H1 (cell line): ENCODE measurements around the gene PVR. TPM values are rescaled to one million over a fixed set of nuclear protein-coding genes. Genes with fewer than 3 reads are reported as not detected.

Source experiments
- CTCF ChIA-PET: fragments of 300-600 bp; sonication (Branson Sonifier 250); formaldehyde crosslinking; loops from one replicate; lab custom pipeline; 2021; ENCODE audit not compliant: partially characterized antibody; lab: Charles Lee
- POLR2A ChIA-PET: fragments of 300-600 bp; sonication (Branson Sonifier 250); formaldehyde crosslinking; loops from one replicate; lab custom pipeline; 2021; ENCODE audit warnings: inconsistent platforms; ENCODE audit not compliant: partially characterized antibody; lab: Charles Lee
- DNase-seq, 2 experiments: peaks; one replicate each; pipeline versions ENCODE4 v3.0.0 to v3.0.0-alpha.2; 2010 to 2022; ENCODE audit warnings: low spot score in 2 of 2, low read depth in 1 of 2, mixed read lengths in 1 of 2
- FAIRE-seq: peaks from 2 replicates; lab custom pipeline; 2011; peaks lifted over from hg19 to GRCh38; lab: Jason Lieb, UNC
- H2AFZ ChIP-seq: 2 replicates; pipeline ENCODE4 v1.8.1; 2012; ENCODE audit warnings: low read length, inconsistent platforms
- H2AK5ac ChIP-seq: 2 replicates; pipeline ENCODE4 v1.6.1; 2013; ENCODE audit warnings: low read depth, low read length
- H2BK120ac ChIP-seq: replicated peaks from 2 replicates; pipeline ENCODE3; 2013; ENCODE audit warnings: low read depth, low read length, inconsistent platforms
- H2BK12ac ChIP-seq: 2 replicates; pipeline ENCODE4 v1.6.1; 2013; ENCODE audit warnings: low read depth, low read length
- H2BK15ac ChIP-seq: 2 replicates; pipeline ENCODE4 v1.6.1; 2013; ENCODE audit warnings: low read length
- H2BK20ac ChIP-seq: 2 replicates; pipeline ENCODE4 v1.6.1; 2013; ENCODE audit warnings: low read length
- H2BK5ac ChIP-seq: 2 replicates; pipeline ENCODE4 v1.6.1; 2013; ENCODE audit warnings: low read depth, low read length
- H3K14ac ChIP-seq: 2 replicates; pipeline ENCODE4 v1.6.1; 2013; ENCODE audit warnings: inconsistent platforms; ENCODE audit not compliant: insufficient read length
- H3K18ac ChIP-seq: 2 replicates; pipeline ENCODE4 v1.6.1; 2013; ENCODE audit warnings: low read length; ENCODE audit errors: extremely low read depth
- H3K23ac ChIP-seq: 2 replicates; pipeline ENCODE4 v1.6.1; 2013; ENCODE audit warnings: inconsistent platforms; ENCODE audit not compliant: insufficient read length
- H3K23me2 ChIP-seq: 2 replicates; pipeline ENCODE4 v1.6.1; 2013; ENCODE audit warnings: low read depth, low read length
- H3K27ac ChIP-seq: 2 replicates; pipeline ENCODE4 v1.6.1; 2011; ENCODE audit warnings: low read depth, low read length, inconsistent platforms
- H3K27me3 ChIP-seq, 4 experiments: replicated peaks in 1 of 4; 1 replicate in 1 of 4; 2 replicates in 3 of 4; pipeline versions ENCODE4 v1.6.1 to v1.8.1; 2011 to 2013; ENCODE audit warnings: low read length in 3 of 4, mild to moderate bottlenecking in 3 of 4, inconsistent platforms in 2 of 4, mixed read lengths in 2 of 4, moderate library complexity in 1 of 4; ENCODE audit not compliant: control insufficient read depth in 3 of 4, insufficient read depth in 3 of 4; ENCODE audit errors: extremely low read depth in 1 of 4
- H3K36me3 ChIP-seq, 4 experiments: 2 replicates each; pipeline versions ENCODE4 v1.6.1 to v1.8.1; 2011 to 2013; ENCODE audit warnings: mild to moderate bottlenecking in 4 of 4, low read length in 3 of 4, moderate library complexity in 2 of 4, control low read depth in 1 of 4, inconsistent platforms in 1 of 4; ENCODE audit not compliant: insufficient read depth in 4 of 4, control insufficient read depth in 2 of 4
- H3K4ac ChIP-seq: replicated peaks from 2 replicates; pipeline ENCODE3; 2013; ENCODE audit warnings: low read length, low read depth, mixed read lengths, inconsistent platforms; ENCODE audit not compliant: insufficient read length
- H3K4me1 ChIP-seq, 4 experiments: replicated peaks in 1 of 4; 1 replicate in 1 of 4; 2 replicates in 3 of 4; pipeline versions ENCODE4 v1.6.1 to v1.8.1; 2011 to 2013; ENCODE audit warnings: low read length in 3 of 4, inconsistent platforms in 2 of 4, mixed read lengths in 1 of 4; ENCODE audit not compliant: insufficient read depth in 4 of 4, control insufficient read depth in 3 of 4
- H3K4me2 ChIP-seq, 2 experiments: 2 replicates each; pipeline versions ENCODE4 v1.6.1 to v1.8.1; 2011 to 2013; ENCODE audit warnings: low read depth in 2 of 2, low read length in 2 of 2, control low read depth in 1 of 2, inconsistent platforms in 1 of 2, mild to moderate bottlenecking in 1 of 2; ENCODE audit not compliant: insufficient read depth in 1 of 2
- H3K4me3 ChIP-seq, 4 experiments: fragments of 200-600, 300-600 bp in 1 of 4; sonication (generic), shearing (Covaris generic), sonication (Bioruptor Twin) in 1 of 4; 2 replicates each; pipeline versions ENCODE4 v1.5.1 to v1.8.1; 2011 to 2016; ENCODE audit warnings: low read length in 4 of 4, low read depth in 3 of 4, control low read depth in 2 of 4, inconsistent platforms in 2 of 4, mild to moderate bottlenecking in 2 of 4, mixed read lengths in 1 of 4, moderate library complexity in 1 of 4; ENCODE audit not compliant: insufficient read depth in 2 of 4; ENCODE audit errors: extremely low read depth in 1 of 4
- H3K56ac ChIP-seq: replicated peaks from 2 replicates; pipeline ENCODE3; 2013; ENCODE audit warnings: low read depth, mild to moderate bottlenecking, mixed read lengths, low read length, inconsistent platforms; ENCODE audit not compliant: insufficient read length
- H3K79me1 ChIP-seq: 2 replicates; pipeline ENCODE4 v1.6.1; 2013; ENCODE audit warnings: low read depth, low read length, control low read depth
- H3K79me2 ChIP-seq, 2 experiments: 2 replicates each; pipeline versions ENCODE4 v1.6.1 to v1.8.1; 2012 to 2013; ENCODE audit warnings: low read length in 2 of 2, mild to moderate bottlenecking in 2 of 2, inconsistent platforms in 1 of 2; ENCODE audit not compliant: insufficient read depth in 2 of 2, control insufficient read depth in 1 of 2
- H3K9ac ChIP-seq, 4 experiments: replicated peaks in 1 of 4; 1 replicate in 1 of 4; 2 replicates in 3 of 4; pipeline versions ENCODE4 v1.6.1 to v1.8.1; 2011 to 2013; ENCODE audit warnings: low read depth in 3 of 4, low read length in 3 of 4, control low read depth in 2 of 4, mild to moderate bottlenecking in 2 of 4, moderate library complexity in 2 of 4, inconsistent platforms in 1 of 4; ENCODE audit errors: extremely low read depth in 1 of 4
- H3K9me3 ChIP-seq, 2 experiments: 2 replicates each; pipeline versions ENCODE4 v1.6.1 to v1.8.1; 2012 to 2013; ENCODE audit warnings: mild to moderate bottlenecking in 2 of 2, moderate library complexity in 2 of 2, control low read depth in 1 of 2, inconsistent platforms in 1 of 2, low read depth in 1 of 2, low read length in 1 of 2, mixed read lengths in 1 of 2; ENCODE audit not compliant: insufficient read depth in 2 of 2
- H4K20me1 ChIP-seq, 2 experiments: replicated peaks in 1 of 2; 2 replicates each; pipeline versions ENCODE3 to v1.8.1; 2011 to 2013; ENCODE audit warnings: inconsistent platforms in 2 of 2, low read length in 2 of 2, mild to moderate bottlenecking in 1 of 2; ENCODE audit not compliant: insufficient read depth in 2 of 2, control insufficient read depth in 1 of 2
- H4K5ac ChIP-seq: 2 replicates; pipeline ENCODE4 v1.6.1; 2013; ENCODE audit warnings: low read length, low read depth, mixed read lengths, inconsistent platforms; ENCODE audit not compliant: insufficient read length
- H4K8ac ChIP-seq: 2 replicates; pipeline ENCODE4 v1.8.0; 2013; ENCODE audit warnings: mild to moderate bottlenecking, moderate library complexity, low read length, inconsistent platforms; ENCODE audit not compliant: insufficient read depth; ENCODE audit errors: extremely low read depth
- H4K91ac ChIP-seq: replicated peaks from 2 replicates; pipeline ENCODE3; 2013; ENCODE audit warnings: low read length, mixed read lengths, inconsistent platforms; ENCODE audit not compliant: insufficient read length
- POLR2AphosphoS5 ChIP-seq: IDR thresholded peaks from 2 replicates; pipeline ENCODE4 v1.6.1; 2011; ENCODE audit warnings: low read depth, low read length
- WGBS, 2 experiments: shearing (Covaris generic) in 1 of 2; methylation state at CpG; one replicate each; pipeline versions ENCODE4 v1.1.6 to v1.1.7; 2013 to 2015; ENCODE audit warnings: low lambda C conversion rate in 2 of 2, mixed read lengths in 2 of 2, inconsistent platforms in 1 of 2, low coverage in 1 of 2, missing lambda C conversion rate in 1 of 2; ENCODE audit not compliant: insufficient replicate concordance in 2 of 2, insufficient coverage in 1 of 2, insufficient read length in 1 of 2; ENCODE audit errors: extremely low coverage in 1 of 2, missing lambda C conversion rate in 1 of 2; 5-methylcytosine and 5-hydroxymethylcytosine counted together
- polyA plus RNA-seq, 7 experiments: library from polyadenylated mRNA; depleted of rRNA in 3 of 7; stranded (reverse) in 5 of 7; unstranded in 2 of 7; fragments of >200 nt in 5 of 7; fragments of 200-250 nt in 2 of 7; gene quantifications; 1 replicate in 5 of 7; 2 replicates in 1 of 7; 4 replicates in 1 of 7; pipeline versions ENCODE4 v1.2.1 to v1.2.3, GENCODE V29; 2011 to 2013; ENCODE audit warnings: missing spikeins in 2 of 7, mixed read lengths in 2 of 7
- total RNA-seq: library from RNA; stranded (reverse); fragmentation: NEBNext Ultra II Directional; extraction: Animal tissue kit (Norgen Biotek cat#: 25700); gene quantifications from 2 replicates; pipeline ENCODE4 v1.2.1, GENCODE V29; 2021

PVR gene
- total and polyA plus RNA-seq, 2 of the 8 experiments (the other 6 are each of a cell fraction or from before 2014, with no cell fraction given): 13.3 to 14.8 TPM

DNA sequence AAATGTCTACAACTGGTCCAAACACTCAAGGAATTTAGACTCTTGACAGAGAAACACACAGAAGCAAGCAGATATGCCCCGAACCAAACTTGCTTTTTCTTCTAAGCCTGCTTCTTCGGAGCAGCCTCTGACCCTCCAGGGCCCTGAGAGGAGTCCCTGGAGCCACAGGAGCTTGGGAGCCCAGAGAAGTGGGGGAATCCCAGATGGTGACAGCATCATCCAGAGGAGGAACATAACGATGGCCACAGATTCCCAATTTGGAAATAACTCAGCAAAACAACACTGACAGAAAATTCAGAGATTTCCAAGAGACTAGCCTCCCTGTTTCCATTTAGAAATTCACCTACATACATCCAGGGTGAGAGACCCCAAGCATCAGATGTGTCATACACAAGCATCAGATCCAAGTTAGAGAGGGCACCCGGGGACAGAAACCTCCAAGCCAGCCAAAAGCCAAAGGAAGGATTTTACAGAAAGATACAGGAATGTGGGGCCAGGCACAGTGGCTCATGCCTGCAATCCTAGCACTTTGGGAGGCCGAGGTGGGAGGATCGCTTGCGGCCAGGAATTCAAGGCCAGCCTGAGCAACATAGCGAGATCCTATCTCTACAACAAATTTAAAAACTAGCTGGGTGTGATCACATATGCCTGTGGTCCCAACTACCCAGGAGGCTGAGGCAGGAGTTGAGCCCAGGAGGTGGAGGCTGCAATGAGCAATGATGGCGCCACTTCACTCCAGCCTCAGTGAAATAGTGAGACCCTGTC, 2.0 kb upstream of the PVR start:
- H3K4me1 ChIP-seq: peaks cover 0 to 2% (median under 1%) of the 10 kb centered on the region in 4 experiments; a peak in 2 of 7 replicates
- no peak overlapping the region for H2BK15ac ChIP-seq
- no peak overlapping the region for H4K8ac ChIP-seq
- no peak overlapping the region for H3K9ac ChIP-seq
- H3K4me2 ChIP-seq: no peak overlapping the region
- TF ChIP-seq POLR2AphosphoS5: no peak
- H4K5ac ChIP-seq: no peak overlapping the region
- DNase-seq: no peak
- H3K18ac ChIP-seq: no peak overlapping the region
- no peak overlapping the region for H3K23ac ChIP-seq
- POLR2A ChIA-PET: no interaction called here
- H2BK120ac ChIP-seq: no peak overlapping the region
- H2BK12ac ChIP-seq: no peak overlapping the region
- H3K79me2 ChIP-seq: peaks cover 0 to 3% of the 10 kb centered on the region in 2 experiments; a peak in 2 of 4 replicates
- no peak overlapping the region for H3K27ac ChIP-seq
- H3K14ac ChIP-seq: no peak overlapping the region
- no peaks in the 10 kb centered on the region for H3K9me3 ChIP-seq
- no peak overlapping the region for H3K4ac ChIP-seq
- H4K20me1 ChIP-seq: peaks cover 2% of the 10 kb centered on the region in 2 experiments
- H3K23me2 ChIP-seq: peaks cover 3% of the 10 kb centered on the region; the same call in 1 of the 2 replicates
- no peak overlapping the region for H2BK20ac ChIP-seq
- no peaks in the 10 kb centered on the region for H3K36me3 ChIP-seq
- 90% methylated on average over 9 of the region's 9 CpGs; no CpG with 5 or more reads in 1 of the 2 experiments for WGBS, 2 experiments
- H3K27me3 ChIP-seq: peaks cover 0 to 8% (median 6%) of the 10 kb centered on the region in 4 experiments; a peak in 6 of 7 replicates
- no peak overlapping the region for H2AK5ac ChIP-seq
- CTCF ChIA-PET: interaction anchor here (0.5 to 2.3 kb wide), 7 partner anchors 14 to 813 kb away, joined by 3 to 16 read pairs (median 3); no protein-coding TSS in a partner anchor
- no peak overlapping the region for H2AFZ ChIP-seq
- no peak overlapping the region for H3K56ac ChIP-seq
- no peak overlapping the region for H3K4me3 ChIP-seq
- no peak overlapping the region for H2BK5ac ChIP-seq
- H3K79me1 ChIP-seq: no peaks in the 10 kb centered on the region
- H4K91ac ChIP-seq: no peak overlapping the region
- no peak for FAIRE-seq
